H54 (cell line): ENCODE results near the gene SAA4.
"Not testable (repeated sequence)": the region's sequence is repeated elsewhere in the genome, so short reads cannot be mapped to it uniquely, and the experiment has no call there.

Source experiments
- DNase-seq: peaks from one replicate; pipeline ENCODE4 v3.0.0; 2011; ENCODE audit warnings: low spot score, mixed read lengths; ENCODE audit not compliant: insufficient read length
- FAIRE-seq: peaks from 3 replicates; lab custom pipeline; 2011; peaks lifted over from hg19 to GRCh38; lab: Jason Lieb, UNC
- POLR2A ChIP-seq: IDR thresholded peaks from 2 replicates; pipeline ENCODE4 v1.6.1; 2011; ENCODE audit warnings: low read depth, mild to moderate bottlenecking, low read length

Gene SAA4, protein sequence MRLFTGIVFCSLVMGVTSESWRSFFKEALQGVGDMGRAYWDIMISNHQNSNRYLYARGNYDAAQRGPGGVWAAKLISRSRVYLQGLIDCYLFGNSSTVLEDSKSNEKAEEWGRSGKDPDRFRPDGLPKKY

DNA sequence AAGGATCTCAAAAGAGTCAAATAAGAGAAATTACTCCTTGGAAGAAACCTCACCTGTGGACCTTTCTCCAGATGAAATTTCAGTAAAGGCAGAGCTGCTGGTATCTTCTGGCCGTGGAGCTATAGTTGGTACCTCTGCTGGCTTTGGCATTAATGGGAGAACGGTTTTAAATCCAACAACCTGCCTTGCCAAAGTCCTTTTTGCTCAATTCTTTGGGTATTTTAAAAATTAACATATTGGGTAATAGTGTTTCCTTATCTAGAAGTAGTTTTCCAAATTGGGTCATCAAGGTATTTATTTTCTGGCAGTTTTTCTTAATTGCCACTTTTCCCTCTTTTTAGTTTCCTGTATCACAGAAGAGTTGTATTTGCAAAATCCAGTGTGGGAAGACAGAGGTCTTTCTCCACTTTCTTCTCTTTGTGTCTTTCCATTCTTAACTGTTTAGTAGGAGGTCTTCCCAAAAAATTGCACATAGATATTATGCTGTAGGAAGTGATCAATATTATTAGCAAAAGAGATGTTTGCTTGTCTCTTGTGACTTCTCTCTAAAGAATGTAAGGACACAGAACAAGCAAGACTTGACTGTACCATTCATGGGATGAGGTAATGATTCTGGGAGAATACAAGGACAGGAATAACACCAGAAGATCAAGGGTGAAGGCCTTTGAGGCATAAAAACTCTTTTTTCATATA, at the start of gene SAA4:
Gene SAA4, minus strand, starts transcription at position 139 of the 693 bp plus-strand sequence. CDS start 876 bp downstream, outside the sequence.
- FAIRE-seq (no peak), DNase-seq (no peak)
- no peak for TF ChIP-seq POLR2A

DNA sequence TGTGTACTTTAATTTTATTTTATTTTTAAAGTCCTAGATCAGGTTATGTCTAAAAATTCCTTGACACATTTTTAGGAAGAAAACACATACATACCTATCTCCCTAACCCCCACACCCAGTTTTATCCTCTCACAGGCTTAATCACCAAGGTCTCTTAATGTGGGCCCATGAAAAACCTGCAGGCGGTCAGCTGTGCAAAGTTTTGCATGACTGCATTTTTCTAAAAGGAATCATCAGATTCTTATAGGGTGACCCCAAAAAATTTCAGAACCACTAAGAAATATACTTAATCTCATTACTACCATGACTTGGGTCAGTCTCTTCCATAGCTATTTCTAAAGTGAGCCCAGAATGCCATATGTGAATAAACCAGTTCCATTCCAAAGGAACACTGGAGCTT, 49.2 kb upstream of the SAA4 start:
- no peak for TF ChIP-seq POLR2A
- no peak for DNase-seq
- no peak for FAIRE-seq

DNA sequence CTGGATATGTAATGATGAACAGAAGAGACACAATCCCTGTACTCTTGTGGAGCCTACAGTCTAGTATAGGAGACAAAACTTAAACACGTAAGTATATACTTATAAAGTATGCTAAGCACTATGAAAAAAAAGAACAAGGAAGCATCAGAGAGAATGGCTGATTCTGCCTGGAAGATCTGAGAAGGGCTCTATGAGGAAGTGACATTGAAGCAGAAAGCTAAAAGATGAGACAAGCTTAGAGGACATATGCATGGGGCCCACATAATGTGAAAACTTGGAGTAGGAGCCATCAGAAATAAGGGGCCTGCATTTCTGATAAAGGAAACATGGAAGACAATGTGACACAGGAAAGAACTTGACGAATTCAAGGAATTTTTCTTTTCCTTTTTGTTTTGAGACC, 46.0 kb upstream of the SAA4 start:
- FAIRE-seq (no peak), DNase-seq (no peak)
- no peak for TF ChIP-seq POLR2A

DNA sequence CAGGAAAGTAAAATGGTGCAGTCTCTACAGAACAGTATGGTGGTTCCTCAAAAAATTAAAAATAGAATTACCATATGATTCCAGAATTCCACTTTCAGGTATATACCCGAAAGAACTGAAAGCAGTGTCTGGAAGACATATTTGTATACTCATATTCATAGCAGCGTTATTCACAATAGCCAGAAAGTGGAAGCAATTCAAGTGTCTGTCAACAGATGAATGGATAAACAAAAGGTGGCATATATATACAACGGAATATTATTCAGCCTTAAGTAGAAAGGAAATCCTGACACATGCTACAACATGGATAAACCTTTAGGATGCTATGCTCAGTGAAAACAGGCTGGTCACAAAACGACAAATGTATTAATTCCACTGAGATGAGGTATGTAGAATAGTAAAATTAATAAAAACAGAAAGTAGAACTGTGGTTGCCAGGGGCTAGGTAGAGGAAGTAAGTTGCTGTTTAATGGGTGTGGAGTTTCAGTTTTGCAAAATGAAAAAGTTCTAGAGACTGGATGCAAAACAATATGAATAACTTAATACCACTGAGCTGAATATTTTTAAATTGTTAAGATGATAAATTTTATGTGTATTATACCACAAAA, 43.9 kb upstream of the SAA4 start:
- DNase-seq (no peak), FAIRE-seq (no peak)
- TF ChIP-seq POLR2A, result no peak

DNA sequence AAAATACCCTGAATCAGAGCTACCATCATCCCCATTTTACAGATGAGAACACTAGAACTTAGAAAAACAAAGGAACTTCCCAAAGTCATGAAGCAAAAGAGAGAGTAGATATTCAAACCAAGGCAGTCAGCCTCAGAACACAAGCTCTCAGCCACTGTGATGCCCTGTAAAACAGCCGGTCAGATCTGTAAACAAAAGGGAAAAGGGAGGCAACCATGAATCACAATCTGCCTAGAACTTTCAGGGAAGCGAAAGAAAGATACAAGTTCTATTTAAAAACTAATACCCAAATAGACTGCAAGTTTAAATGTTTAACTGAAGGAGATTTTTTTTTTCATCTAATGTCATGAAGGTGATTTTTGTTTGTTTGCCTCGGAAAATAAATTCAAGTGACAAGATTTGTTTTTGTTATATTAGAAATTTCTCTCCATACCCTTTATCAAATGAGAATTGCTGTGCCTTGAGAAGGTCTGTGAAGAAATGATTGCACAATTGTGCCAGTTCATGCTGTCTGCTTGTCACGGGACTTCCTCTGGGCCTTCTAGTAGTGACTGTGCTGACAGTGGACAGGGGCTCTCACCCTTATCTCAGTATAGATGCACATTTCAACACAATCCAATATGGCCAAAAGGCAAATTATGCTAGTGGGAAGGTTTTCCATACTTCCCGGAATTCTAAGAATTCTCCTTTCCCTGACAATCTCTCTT, 41.1 kb upstream of the SAA4 start:
- no peak for FAIRE-seq
- no peak for TF ChIP-seq POLR2A
- no peak for DNase-seq

DNA sequence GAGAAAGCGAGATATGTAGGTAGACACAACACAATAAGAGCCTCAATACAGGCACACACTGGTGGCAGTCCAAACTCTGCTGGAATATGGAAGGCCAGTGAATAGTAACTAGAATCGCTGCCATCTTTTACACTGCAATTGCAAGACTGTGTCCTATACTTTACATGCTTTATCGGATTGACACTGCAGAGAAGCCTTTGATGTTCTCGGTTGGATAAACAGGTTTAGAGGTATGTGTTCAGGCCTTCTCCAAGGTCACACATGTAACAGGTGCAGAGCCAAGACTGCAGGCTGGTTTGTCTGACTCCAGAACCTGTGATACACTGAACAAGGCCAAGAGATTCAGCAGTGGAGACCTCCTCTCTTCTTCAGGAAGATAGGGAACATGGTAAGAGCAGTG, 34.6 kb upstream of the SAA4 start:
- DNase-seq (no peak), FAIRE-seq (no peak)
- TF ChIP-seq POLR2A, result no peak

DNA sequence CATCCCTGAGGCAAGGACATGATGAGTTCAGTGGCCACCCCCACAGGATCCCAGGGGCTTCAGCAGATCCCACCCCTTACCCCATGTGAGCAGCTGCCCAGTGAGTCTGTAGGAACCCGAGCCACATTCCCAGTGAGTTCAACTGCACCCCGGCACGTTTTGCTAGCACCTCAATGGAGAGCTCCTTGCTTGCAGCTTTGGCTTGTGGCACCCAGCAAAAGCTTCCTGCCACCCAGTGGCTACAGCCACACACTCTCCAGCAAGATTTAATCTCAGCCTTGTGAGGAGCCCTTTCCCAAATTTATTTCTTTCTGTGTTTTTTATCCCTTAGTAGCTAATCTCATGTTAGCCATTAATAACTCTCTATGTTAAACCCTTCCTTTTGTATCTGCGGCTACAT, 33.5 kb upstream of the SAA4 start:
- no peak for DNase-seq
- no peak for TF ChIP-seq POLR2A
- FAIRE-seq, result no peak

DNA sequence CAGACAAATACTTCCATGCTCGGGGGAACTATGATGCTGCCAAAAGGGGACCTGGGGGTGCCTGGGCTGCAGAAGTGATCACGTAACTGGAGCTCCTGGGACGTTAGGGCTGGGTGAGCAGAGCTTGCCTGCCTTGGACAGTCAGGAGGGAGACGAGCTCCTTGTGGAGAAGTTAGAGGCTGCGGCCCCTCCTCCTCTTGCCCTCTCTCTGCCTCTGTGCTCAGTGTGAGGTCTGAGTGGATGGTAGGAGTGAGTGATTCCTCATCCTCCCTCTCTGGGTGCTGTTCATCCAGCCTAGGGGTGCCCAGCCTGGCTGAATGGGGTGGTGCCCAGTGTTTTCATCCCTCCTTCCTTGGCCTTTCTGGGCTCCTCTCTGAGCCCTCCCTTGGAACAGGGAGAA, 32.6 kb upstream of the SAA4 start:
- not testable (repeated sequence) for DNase-seq, FAIRE-seq

DNA sequence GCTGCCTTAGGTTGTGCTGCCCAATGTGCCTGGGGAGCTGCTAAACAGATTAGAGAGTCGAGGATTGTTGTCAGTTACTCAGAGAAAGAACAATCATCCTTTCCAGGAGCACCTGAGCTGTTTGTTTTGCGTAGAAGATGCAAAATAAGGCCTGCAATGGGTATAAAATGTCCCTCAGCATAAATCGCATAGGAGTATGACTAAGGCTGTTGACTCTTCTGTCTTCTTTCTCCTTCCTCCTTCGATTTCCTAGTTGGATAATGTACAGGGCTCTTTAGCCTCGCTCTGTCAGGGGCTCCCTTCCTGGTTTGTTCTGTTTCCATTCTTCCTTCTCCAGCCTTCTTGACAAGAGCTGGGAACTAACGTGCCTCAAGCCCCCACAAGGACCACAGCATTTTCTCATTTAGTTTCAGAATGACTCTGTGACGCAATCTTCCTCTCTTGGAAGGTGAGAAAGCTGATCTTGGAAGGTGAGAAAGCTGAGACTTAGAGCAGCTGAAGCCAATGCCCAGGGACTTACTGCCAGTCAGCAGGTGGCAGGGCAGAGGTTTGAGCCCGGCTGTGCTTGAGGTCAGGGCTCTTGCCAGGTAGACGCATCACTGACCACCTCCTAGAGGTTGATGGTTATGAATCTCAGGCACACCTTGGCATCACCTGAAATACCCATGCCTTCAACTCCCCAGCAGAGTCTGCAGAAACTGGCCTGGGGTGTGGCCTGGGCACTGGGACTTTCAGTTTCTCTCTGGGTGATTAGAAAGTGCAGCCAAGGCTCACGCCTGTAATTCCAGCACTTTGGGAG, 30.9 kb upstream of the SAA4 start:
- not testable (repeated sequence) for DNase-seq, FAIRE-seq

DNA sequence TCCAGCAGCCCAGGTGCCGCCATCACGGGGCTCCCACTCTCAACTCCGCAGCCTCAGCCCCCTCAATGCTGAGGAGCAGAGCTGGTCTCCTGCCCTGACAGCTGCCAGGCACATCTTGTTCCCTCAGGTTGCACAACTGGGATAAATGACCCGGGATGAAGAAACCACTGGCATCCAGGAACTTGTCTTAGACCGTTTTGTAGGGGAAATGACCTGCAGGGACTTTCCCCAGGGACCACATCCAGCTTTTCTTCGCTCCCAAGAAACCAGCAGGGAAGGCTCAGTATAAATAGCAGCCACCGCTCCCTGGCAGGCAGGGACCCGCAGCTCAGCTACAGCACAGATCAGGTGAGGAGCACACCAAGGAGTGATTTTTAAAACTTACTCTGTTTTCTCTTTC, 29.3 kb upstream of the SAA4 start, which contains the start of gene SAA1:
Gene SAA1, plus strand, starts transcription at position 316 of the 400 bp plus-strand sequence. CDS start 624 bp downstream, outside the sequence.
- DNase-seq (no peak), FAIRE-seq (no peak)
- no peak for TF ChIP-seq POLR2A

DNA sequence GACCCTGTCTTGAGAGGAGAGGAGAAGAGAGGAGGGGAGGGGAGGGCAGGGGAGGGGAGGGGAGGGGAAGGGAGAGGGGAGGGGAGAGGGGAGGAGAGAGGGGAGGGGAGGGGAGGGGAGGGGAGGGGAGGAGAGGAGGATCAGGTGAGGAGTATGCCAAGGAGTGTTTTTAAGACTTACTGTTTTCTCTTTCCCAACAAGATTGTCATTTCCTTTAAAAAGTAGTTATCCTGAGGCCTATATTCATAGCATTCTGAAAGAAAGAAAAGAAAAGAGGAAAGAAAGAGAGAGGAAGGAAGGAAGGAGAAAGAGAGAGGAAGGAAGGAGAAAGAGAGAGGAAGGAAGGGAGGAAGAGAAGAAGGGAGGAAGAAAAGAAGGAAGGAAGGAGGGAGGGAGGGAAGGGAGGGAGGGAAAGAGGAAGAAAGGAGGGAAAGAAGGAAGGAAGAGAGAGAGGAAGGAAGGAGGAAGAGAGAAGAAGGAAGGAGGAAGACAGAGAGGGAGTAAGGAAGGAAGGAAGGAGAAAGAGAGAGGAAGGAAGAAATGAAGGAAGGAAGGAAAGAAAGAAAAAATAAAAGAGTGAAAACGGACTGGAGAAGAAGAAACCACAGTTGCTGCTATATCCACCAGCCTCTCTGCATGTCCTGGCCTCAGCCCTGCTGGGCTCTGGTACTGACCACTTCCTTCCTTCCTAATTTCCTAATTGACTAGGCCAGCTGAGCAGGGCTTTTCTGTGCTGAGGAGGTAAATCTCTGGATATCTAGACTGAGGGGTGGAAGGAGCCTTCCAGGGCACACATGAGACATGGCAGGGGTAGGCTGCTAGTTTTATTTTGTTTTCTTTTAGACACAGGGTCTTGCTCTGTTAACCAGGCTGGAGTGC, 28.3 kb upstream of the SAA4 start:
- no peak for TF ChIP-seq POLR2A
- DNase-seq (no peak), FAIRE-seq (no peak)

DNA sequence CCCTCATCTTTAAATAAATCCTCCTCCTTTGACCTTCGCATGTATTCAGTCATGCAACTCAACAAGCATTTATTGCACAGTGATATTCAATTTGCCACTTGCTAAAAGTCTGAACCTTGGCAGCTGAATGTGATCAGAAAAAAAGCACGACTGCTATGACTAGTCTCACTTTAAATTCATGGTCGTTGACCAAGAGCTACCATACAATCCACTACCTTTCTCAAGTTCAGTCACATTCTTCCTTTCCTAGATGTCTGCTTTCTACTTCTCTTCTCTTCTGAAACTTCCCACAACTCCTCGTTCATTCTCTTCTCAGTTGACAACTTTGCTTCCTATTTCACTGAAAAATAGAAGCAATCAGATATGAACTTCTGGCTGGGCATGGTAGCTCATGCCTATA, 27.4 kb upstream of the SAA4 start:
- TF ChIP-seq POLR2A, result no peak
- FAIRE-seq, result no peak
- no peak for DNase-seq

DNA sequence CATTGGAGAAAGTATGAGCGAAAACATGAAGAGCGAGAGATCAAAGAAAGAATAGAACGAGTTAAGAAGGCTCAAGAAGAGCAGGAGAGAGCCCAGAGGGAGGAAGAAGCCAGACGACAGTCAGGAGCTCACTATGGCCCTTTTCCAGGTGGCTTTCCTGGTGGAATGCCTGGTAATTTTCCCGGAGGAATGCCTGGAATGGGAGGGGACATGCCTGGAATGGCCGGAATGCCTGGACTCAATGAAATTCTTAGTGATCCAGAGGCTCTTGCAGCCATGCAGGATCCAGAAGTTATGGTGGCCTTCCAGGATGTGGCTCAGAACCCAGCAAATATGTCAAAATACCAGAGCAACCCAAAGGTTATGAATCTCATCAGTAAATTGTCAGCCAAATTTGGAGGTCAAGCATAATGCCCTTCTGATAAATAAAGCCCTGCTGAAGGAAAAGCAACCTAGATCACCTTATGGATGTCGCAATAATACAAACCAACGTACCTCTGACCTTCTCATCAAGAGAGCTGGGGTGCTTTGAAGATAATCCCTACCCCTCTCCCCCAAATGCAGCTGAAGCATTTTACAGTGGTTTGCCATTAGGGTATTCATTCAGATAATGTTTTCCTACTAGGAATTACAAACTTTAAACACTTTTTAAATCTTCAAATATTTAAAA, 26.2 kb upstream of the SAA4 start:
- not testable (repeated sequence) for DNase-seq, FAIRE-seq
